ENCODE results near the gene PSMD2.
"Not testable (repeated sequence)": the region's sequence is repeated elsewhere in the genome, so short reads cannot be mapped to it uniquely, and the experiment has no call there.

PSMD2 gene

GRCh38 chr3:184339451-184340135, 40.6 kb downstream of the PSMD2 start:
- not testable (repeated sequence) for DNase-seq (ENCODE audit: low read depth)

GRCh38 chr3:184341925-184342324, 42.9 kb downstream of the PSMD2 start:
- DNase-seq (ENCODE audit: low read depth), result no peak

- no peak for DNase-seq (ENCODE audit: low read depth)
Measured at GRCh38 chr3:184343200-184343876, 44.3 kb downstream of the PSMD2 start.

GRCh38 chr3:184344579-184345316, 45.7 kb downstream of the PSMD2 start:
- no peak for DNase-seq (ENCODE audit: low read depth)

GRCh38 chr3:184345317-184346144, 46.5 kb downstream of the PSMD2 start:
- DNase-seq (ENCODE audit: low read depth), result peak; percentile 78

- DNase-seq (ENCODE audit: low read depth), result no peak
Measured at GRCh38 chr3:184346480-184347190, 47.6 kb downstream of the PSMD2 start.

GRCh38 chr3:184347321-184348056, 48.4 kb downstream of the PSMD2 start:
- DNase-seq (ENCODE audit: low read depth), result peak; percentile 42

- DNase-seq (ENCODE audit: low read depth), result no peak
Measured at GRCh38 chr3:184348057-184348382, 49.0 kb downstream of the PSMD2 start.

GRCh38 chr3:184349563-184350470, 50.8 kb downstream of the PSMD2 start:
- no peak for DNase-seq (ENCODE audit: low read depth)

- no peak for DNase-seq (ENCODE audit: low read depth)
Measured at GRCh38 chr3:184350618-184351017, 51.6 kb downstream of the PSMD2 start.

GRCh38 chr3:184351511-184352148, 52.6 kb downstream of the PSMD2 start:
- DNase-seq (ENCODE audit: low read depth), result no peak

- no peak for DNase-seq (ENCODE audit: low read depth)
Measured at GRCh38 chr3:184352149-184352785, 53.2 kb downstream of the PSMD2 start.

- DNase-seq (ENCODE audit: low read depth), result no peak
Measured at GRCh38 chr3:184352897-184353545, 54.0 kb downstream of the PSMD2 start.

GRCh38 chr3:184353546-184353941, 54.5 kb downstream of the PSMD2 start:
- DNase-seq (ENCODE audit: low read depth), result no peak

- no peak for DNase-seq (ENCODE audit: low read depth)
Measured at GRCh38 chr3:184354121-184354728, 55.2 kb downstream of the PSMD2 start.

- DNase-seq (ENCODE audit: low read depth), result no peak
Measured at GRCh38 chr3:184354754-184355153, 55.7 kb downstream of the PSMD2 start.

GRCh38 chr3:184355261-184356040, 56.4 kb downstream of the PSMD2 start:
- no peak for DNase-seq (ENCODE audit: low read depth)

Data from fibroblast of gingiva (primary cell).